ENCODE results near the gene MBTPS1. TPM values are rescaled to one million over a fixed set of nuclear protein-coding genes. Genes with fewer than 3 reads are reported as not detected.

MBTPS1 gene
- total RNA-seq, 1 donor from 2014 or later: 115 TPM

GRCh38 chr16:84052071-84052622, 64.6 kb downstream of the MBTPS1 start:
- no peak for DNase-seq (ENCODE audit: low read depth)

GRCh38 chr16:84050316-84050715, 66.4 kb downstream of the MBTPS1 start:
- DNase-seq (ENCODE audit: low read depth): no peak

- no peak for DNase-seq (ENCODE audit: low read depth)
These were observed 67.2 kb downstream of the MBTPS1 start for GRCh38 chr16:84049403-84050060.

DNA sequence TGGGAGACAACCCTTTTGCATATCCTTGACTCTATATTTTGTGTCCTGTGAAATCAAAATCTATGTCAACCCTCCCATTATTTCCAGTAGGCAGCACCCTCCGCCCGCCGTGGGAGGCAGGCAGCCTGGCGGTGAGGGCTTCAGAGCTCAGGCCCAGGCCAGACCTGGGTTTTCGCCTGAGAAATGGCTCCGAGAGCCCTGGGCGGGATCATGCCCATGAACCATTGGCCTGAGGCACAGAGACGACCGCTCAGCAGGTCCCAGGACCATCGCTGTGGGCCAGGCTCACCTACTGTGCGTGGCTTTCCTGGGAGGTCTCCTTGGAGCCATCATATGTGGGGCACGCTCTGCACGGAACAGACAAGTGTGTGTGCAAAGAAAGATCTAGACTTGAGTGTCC, 67.9 kb downstream of the MBTPS1 start:
- no peak for DNase-seq (ENCODE audit: low read depth)

- no peak for DNase-seq (ENCODE audit: low read depth)
These were observed 68.5 kb downstream of the MBTPS1 start for GRCh38 chr16:84048270-84048669.

GRCh38 chr16:84047626-84048025, 69.1 kb downstream of the MBTPS1 start:
- no peak for DNase-seq (ENCODE audit: low read depth)

DNA sequence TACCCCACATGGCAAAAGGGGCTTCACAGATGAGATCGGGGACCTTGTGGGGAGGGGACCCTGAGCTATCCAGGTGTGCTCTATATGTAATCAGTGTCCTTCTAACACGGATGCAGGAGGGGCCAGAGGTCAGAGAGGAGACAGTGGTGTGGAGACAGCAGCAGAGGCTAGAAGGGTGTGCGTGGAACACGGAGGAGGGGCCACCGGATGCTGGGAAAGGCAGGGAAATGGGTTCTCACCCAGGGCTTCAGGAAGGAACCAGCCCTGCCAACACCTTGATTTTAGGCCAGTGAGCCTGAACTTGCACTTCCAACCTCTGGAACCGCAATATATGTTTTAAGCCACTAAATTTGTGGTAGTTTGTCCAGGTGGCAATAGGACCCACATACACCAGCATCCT, 69.5 kb downstream of the MBTPS1 start:
- DNase-seq (ENCODE audit: low read depth): no peak

- DNase-seq (ENCODE audit: low read depth): no peak
These were observed 70.8 kb downstream of the MBTPS1 start for GRCh38 chr16:84045818-84046470.

GRCh38 chr16:84045001-84045817, 71.5 kb downstream of the MBTPS1 start:
- no peak for DNase-seq (ENCODE audit: low read depth)

GRCh38 chr16:84044118-84044488, 72.6 kb downstream of the MBTPS1 start:
- DNase-seq (ENCODE audit: low read depth): peak; percentile 41

DNA sequence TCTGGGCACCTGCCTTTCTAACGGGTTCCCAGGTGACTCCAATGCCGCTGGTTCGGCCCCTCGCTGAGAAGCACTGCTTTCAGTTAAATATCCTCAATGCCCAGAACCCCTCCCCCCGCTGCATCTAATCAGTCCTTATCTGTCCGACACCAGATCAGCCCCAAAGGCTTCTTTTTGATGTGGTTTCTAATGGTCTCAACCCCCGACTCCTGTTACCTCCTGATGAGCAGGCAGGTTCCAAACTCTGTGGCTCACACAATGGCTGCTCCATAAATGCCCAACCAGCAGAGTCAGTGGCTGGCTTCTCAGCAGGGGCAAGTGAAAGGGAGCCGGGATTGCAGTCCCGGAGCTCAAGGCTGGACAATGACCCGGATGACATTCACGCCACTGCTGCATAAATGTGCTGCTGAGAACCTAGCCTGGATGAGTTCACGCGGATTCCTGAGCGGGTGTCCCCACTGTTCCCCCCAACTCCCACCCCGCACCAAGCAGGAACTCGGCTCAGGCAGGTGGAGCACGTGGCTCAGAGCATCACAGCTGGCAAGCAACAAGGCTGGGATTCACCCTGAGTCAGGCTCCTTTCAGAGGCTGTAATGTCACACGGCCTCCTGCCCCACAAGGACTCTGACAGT, 73.1 kb downstream of the MBTPS1 start:
- no peak for DNase-seq (ENCODE audit: low read depth)

DNA sequence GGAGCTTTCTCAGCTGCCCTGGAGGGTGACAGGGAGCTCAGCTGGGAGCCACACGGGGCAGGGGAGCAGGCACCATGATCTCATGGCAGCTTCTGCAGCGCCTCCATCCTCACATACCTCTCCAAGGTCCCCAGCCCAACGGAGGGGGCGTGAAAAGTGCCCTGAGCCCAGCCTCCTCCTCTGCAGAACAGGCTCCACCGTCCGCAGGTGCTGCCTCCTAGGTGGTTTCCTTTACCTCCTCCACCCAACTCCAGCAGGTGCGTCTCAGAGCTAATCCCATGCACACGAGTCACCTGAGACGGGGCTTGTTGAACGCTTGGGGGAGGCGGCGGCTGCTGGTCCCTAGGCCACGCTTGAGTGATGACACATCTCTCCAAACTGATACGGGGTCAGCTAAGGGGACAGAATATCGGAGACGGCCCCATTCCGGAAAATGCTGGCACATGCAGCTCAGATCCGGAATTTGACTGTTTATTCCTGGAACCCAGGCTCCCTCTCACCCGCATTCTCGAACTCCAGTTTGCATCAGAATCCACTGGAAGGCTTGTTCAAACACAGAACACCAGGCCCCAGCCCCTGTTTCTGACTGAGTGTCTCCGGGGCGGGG, 73.8 kb downstream of the MBTPS1 start:
- no peak for DNase-seq (ENCODE audit: low read depth)

DNA sequence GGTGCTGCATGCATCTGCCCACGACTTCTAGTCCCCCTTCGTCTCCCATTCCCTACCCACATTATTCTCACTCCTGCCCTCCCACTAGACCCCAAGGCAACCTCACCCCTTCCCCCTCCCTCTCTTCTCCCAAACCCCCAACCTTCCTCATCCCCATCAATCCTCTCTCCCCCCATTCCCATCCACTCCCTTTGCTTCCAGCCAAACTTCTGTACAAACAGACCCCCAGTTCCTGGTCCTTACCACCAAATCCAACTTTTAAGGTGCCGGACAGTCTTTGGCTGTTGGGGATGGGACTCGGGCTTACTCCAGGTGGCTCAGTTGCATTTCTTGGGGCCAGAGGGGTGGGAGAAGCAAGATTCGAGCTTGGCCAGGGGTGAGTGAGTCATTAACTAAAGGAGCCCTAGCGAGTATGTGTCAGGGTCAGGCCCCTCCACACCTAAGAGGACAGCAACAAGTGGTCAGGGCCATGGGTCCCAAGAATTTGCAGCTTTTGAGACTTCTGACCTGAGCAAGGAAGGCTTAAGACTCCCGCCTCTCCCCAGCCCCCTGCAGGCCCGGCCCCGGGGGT, 74.3 kb downstream of the MBTPS1 start, which contains the start of gene SLC38A8:
Gene SLC38A8, minus strand, starts transcription at position 488 of the 571 bp plus-strand sequence. CDS start 638 bp downstream, outside the sequence.
- no peak for DNase-seq (ENCODE audit: low read depth)

DNA sequence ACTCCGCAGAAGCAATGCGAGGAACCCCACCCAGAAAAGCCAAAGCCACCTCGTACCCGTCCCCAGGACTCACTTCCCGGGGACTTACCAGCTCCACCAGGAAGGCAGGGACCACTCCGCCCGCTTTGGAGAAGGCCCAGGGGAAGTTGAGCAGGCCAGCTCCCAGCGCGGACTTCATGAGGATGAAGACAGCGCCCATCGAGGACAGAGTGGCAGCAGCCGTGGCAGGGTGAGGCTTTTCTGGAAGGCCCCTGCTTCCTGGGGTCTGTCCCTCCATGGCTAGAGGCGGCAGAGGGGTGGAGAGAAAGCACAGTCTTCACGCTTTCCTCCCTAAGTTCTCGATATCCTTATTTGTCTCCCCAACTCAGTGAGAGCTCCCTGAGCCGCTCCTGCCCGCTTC, 74.9 kb downstream of the MBTPS1 start:
- DNase-seq (ENCODE audit: low read depth): no peak

- DNase-seq (ENCODE audit: low read depth): peak; percentile 28
These were observed 75.6 kb downstream of the MBTPS1 start for GRCh38 chr16:84040823-84041820.

DNA sequence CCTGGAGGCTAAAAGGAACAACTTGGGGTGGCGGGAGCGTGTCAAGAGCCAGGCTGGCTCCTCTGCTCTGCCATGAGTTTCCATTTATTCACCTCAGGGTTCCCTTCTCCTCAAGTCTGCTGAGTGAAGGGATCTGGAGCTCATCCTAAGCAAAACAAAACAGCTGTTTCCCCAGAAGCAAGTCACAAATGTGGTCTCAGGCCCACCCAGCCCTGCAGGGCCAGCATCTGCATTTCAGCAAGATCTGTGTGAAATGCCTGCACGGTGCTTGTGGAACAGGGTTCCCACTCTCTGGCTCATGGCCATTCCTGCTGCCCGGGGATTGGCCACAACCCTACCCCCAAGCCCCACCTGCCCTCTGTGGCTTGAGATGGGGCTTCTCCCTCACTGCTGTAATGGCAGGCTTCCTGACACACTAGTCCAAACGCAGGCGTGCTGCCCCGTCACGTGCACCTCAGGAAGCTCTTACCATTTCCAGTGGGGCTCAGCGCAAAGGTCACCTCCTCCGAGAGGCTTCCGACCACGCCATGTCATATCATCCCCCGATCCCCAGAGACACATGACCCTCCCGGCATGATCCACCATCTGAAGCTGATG, 76.4 kb downstream of the MBTPS1 start:
- no peak for DNase-seq (ENCODE audit: low read depth)

GRCh38 chr16:84039696-84040095, 77.0 kb downstream of the MBTPS1 start:
- no peak for DNase-seq (ENCODE audit: low read depth)

- DNase-seq (ENCODE audit: low read depth): no peak
These were observed 78.3 kb downstream of the MBTPS1 start for GRCh38 chr16:84038469-84038868.

GRCh38 chr16:84036982-84037425, 79.7 kb downstream of the MBTPS1 start:
- no peak for DNase-seq (ENCODE audit: low read depth)
